Endothelial cell of umbilical vein (primary cell): ENCODE results near the gene RSBN1. TPM values are rescaled to one million over a fixed set of nuclear protein-coding genes. Genes with fewer than 3 reads are reported as not detected.

Experiments
- BruUV-seq: library from RNA; stranded (reverse); fragments of 400-500 nt; replicated peaks from 2 replicates; lab custom pipeline; 2021; lab: Mats Ljungman, UMichigan
- CTCF ChIA-PET: fragments of 300-600, 350-600 bp; sonication (Branson Sonifier 250); formaldehyde crosslinking; loops from one replicate; lab custom pipeline; 2021; ENCODE audit warnings: antibody characterized with exemption, inconsistent platforms; lab: Charles Lee
- POLR2A ChIA-PET: fragments of 300-600, 350-600 bp; sonication (Branson Sonifier 250); formaldehyde crosslinking; loops from one replicate; lab custom pipeline; 2021; ENCODE audit warnings: antibody characterized with exemption, inconsistent platforms; lab: Charles Lee
- DNase-seq: peaks from one replicate; pipeline ENCODE4 v3.0.0-alpha.2; 2011; ENCODE audit warnings: low read depth, low spot score
- FAIRE-seq: peaks from 2 replicates; lab custom pipeline; 2011; peaks lifted over from hg19 to GRCh38; lab: Jason Lieb, UNC
- H2AFZ ChIP-seq: 2 replicates; pipeline ENCODE4 v1.6.0; 2012; ENCODE audit warnings: low read depth, low read length, control low read depth, inconsistent platforms
- H3K27ac ChIP-seq: 2 replicates; pipeline ENCODE4 v1.5.1; 2011; ENCODE audit warnings: low read depth, mild to moderate bottlenecking, control low read depth, low read length, moderate library complexity; ENCODE audit not compliant: insufficient read depth
- H3K27me3 ChIP-seq, 2 experiments: 2 replicates each; pipeline versions ENCODE4 v1.6.0 to v1.6.1; 2011; ENCODE audit warnings: low read length in 2 of 2, mixed read lengths in 1 of 2; ENCODE audit not compliant: control insufficient read depth in 2 of 2, insufficient read depth in 2 of 2
- H3K36me3 ChIP-seq, 2 experiments: 2 replicates in 1 of 2; 3 replicates in 1 of 2; pipeline ENCODE4 v1.5.1; 2011; ENCODE audit warnings: low read length in 2 of 2, mild to moderate bottlenecking in 1 of 2, moderate library complexity in 1 of 2; ENCODE audit not compliant: control insufficient read depth in 2 of 2, insufficient read depth in 2 of 2; ENCODE audit errors: extremely low read depth in 1 of 2
- H3K4me1 ChIP-seq: 3 replicates; pipeline ENCODE4 v1.5.1; 2011; ENCODE audit warnings: mild to moderate bottlenecking, low read length; ENCODE audit not compliant: control insufficient read depth, insufficient read depth; ENCODE audit errors: extremely low read depth
- H3K4me2 ChIP-seq: 2 replicates; pipeline ENCODE4 v1.6.1; 2011; ENCODE audit warnings: low read length, control low read depth, mixed read lengths; ENCODE audit not compliant: insufficient read depth
- H3K4me3 ChIP-seq, 3 experiments: fragments of 200-600 bp in 1 of 3; sonication (generic), shearing (Covaris generic) in 1 of 3; replicated peaks in 1 of 3; 2 replicates each; pipeline ENCODE4 v1.5.1; 2011 to 2016; ENCODE audit warnings: control low read depth in 3 of 3, low read length in 3 of 3, mild to moderate bottlenecking in 2 of 3, inconsistent platforms in 1 of 3, low read depth in 1 of 3, moderate library complexity in 1 of 3; ENCODE audit not compliant: insufficient read depth in 1 of 3
- H3K79me2 ChIP-seq: 2 replicates; pipeline ENCODE4 v1.6.0; 2012; ENCODE audit warnings: low read length, inconsistent platforms; ENCODE audit not compliant: control insufficient read depth, insufficient read depth
- H3K9ac ChIP-seq: replicated peaks from 2 replicates; pipeline ENCODE3; 2011; ENCODE audit warnings: low read length, control low read depth; ENCODE audit not compliant: insufficient read depth; ENCODE audit errors: extremely low read depth
- H3K9me1 ChIP-seq: replicated peaks from 3 replicates; pipeline ENCODE4 v1.6.0; 2011; ENCODE audit warnings: mild to moderate bottlenecking, low read length; ENCODE audit not compliant: control insufficient read depth, insufficient read depth; ENCODE audit errors: extremely low read depth
- H3K9me3 ChIP-seq: replicated peaks from 2 replicates; pipeline ENCODE4 v1.5.1; 2012; ENCODE audit warnings: low read length, inconsistent platforms; ENCODE audit not compliant: control insufficient read depth, insufficient read depth
- H4K20me1 ChIP-seq: replicated peaks from 2 replicates; pipeline ENCODE3; 2011; ENCODE audit warnings: mild to moderate bottlenecking, low read length; ENCODE audit not compliant: control insufficient read depth, insufficient read depth; ENCODE audit errors: extremely low read depth
- EZH2 ChIP-seq: IDR thresholded peaks from 2 replicates; pipeline ENCODE4 v1.6.1; 2012; ENCODE audit warnings: borderline replicate concordance, low read depth, mild to moderate bottlenecking, moderate library complexity, low read length, inconsistent platforms; ENCODE audit not compliant: severe bottlenecking
- FOS ChIP-seq: IDR thresholded peaks from 2 replicates; pipeline ENCODE4 v1.6.1; 2011; ENCODE audit warnings: mild to moderate bottlenecking, low read length, moderate library complexity, borderline replicate concordance; ENCODE audit not compliant: insufficient read depth
- GATA2 ChIP-seq: IDR thresholded peaks from 2 replicates; pipeline ENCODE4 v1.7.0; 2011; ENCODE audit warnings: low read depth, mild to moderate bottlenecking, moderate library complexity, mixed read lengths, low read length; ENCODE audit not compliant: insufficient read length, insufficient read depth
- JUN ChIP-seq: IDR thresholded peaks from 2 replicates; pipeline ENCODE4 v1.6.1; 2011; ENCODE audit warnings: borderline replicate concordance, low read depth; ENCODE audit not compliant: insufficient read length, insufficient read depth
- MYC ChIP-seq: IDR thresholded peaks from one replicate; pipeline ENCODE4 v1.6.1; 2011; ENCODE audit warnings: mild to moderate bottlenecking, low read depth, low read length
- POLR2A ChIP-seq: IDR thresholded peaks from 2 replicates; pipeline ENCODE4 v1.6.1; 2012; ENCODE audit warnings: low read depth, mild to moderate bottlenecking, control low read depth, low read length
- POLR2AphosphoS5 ChIP-seq: IDR thresholded peaks from 2 replicates; pipeline ENCODE4 v1.6.1; 2012; ENCODE audit warnings: low read depth, mild to moderate bottlenecking, control low read depth, low read length, moderate library complexity; ENCODE audit not compliant: insufficient read depth
- dilution Hi-C: fragments of 300-500 bp; cut with MboI; formaldehyde crosslinking; loops from one replicate; pipeline ENCODE4 v1.15.0; 2019; ENCODE audit warnings: low sequenced_read_pairs; ENCODE audit not compliant: extremely low pct_ligation_motif_present
- intact Hi-C: fragments of 100-400 bp; cut with micrococcal nuclease; formaldehyde crosslinking; loops from one replicate; pipeline ENCODE4 v1.10.0; 2022
- polyA plus RNA-seq, 4 experiments: library from polyadenylated mRNA; depleted of rRNA in 3 of 4; stranded (reverse) in 3 of 4; unstranded in 1 of 4; fragments of >200 nt; gene quantifications; 2 replicates each; pipeline versions ENCODE4 v1.2.1 to v1.2.3, GENCODE V29; 2011 to 2012; ENCODE audit warnings: missing spikeins in 1 of 4
- total RNA-seq: library from RNA; stranded (reverse); gene quantifications from 2 replicates; pipeline ENCODE4 v1.2.3, GENCODE V29; 2021
- TF ChIP-seq, protein P1 (sequence below): IDR thresholded peaks from 2 replicates; pipeline ENCODE4 v1.6.1; 2011; ENCODE audit not compliant: insufficient read depth, insufficient read length
- TF ChIP-seq, protein P2 (sequence below), 2 donors: IDR thresholded peaks; 1 replicate in 1 of 2; 2 replicates in 1 of 2; pipeline ENCODE4 v1.5.1; 2011; ENCODE audit warnings: low read length in 2 of 2, mild to moderate bottlenecking in 2 of 2, moderate library complexity in 2 of 2, control low read depth in 1 of 2, inconsistent platforms in 1 of 2, low read depth in 1 of 2; ENCODE audit not compliant: insufficient read depth in 1 of 2; ENCODE audit errors: extremely low read depth in 1 of 2

RSBN1 gene
- total and polyA plus RNA-seq, 2 donors (not counting 3 experiments of a cell fraction or from before 2014, with no cell fraction given), result 4.0 to 13.4 TPM

GRCh38 chr1:113763661-113764060, 48.6 kb downstream of the RSBN1 start:
- no TSS peak for BruUV-seq
- no peak for DNase-seq
- Histone ChIP-seq H3K4me2 (no peak overlapping the region), H3K4me1 (peaks cover 8% of the 10 kb centered on the region), H3K9me3 (no peaks in the 10 kb centered on the region), H3K9ac (no peak overlapping the region), H3K9me1 (no peaks in the 10 kb centered on the region), H4K20me1 (no peaks in the 10 kb centered on the region), H3K79me2 (peaks cover under 1% of the 10 kb centered on the region), H3K27me3 (no peaks in the 10 kb centered on the region), H3K27ac (no peak overlapping the region), H2AFZ (no peak overlapping the region), H3K4me3 (no peak overlapping the region), H3K36me3 (peaks cover 3 to 13% of the 10 kb centered on the region in 2 experiments)
- dilution Hi-C loops, result no loop called here
- CTCF ChIA-PET, result interaction anchor here (1.0 kb wide), 2 partner anchors 22 to 519 kb away, joined by 3 read pairs; no protein-coding TSS in a partner anchor
- intact Hi-C loops, result no loop called here
- TF ChIP-seq POLR2AphosphoS5, result no peak
- TF ChIP-seq GATA2, result no peak
- TF ChIP-seq, protein P1, sequence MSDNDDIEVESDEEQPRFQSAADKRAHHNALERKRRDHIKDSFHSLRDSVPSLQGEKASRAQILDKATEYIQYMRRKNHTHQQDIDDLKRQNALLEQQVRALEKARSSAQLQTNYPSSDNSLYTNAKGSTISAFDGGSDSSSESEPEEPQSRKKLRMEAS, result no peak
- TF ChIP-seq POLR2A, result no peak
- TF ChIP-seq JUN, result no peak
- no peak for TF ChIP-seq FOS
- TF ChIP-seq EZH2, result no peak
- no peak for TF ChIP-seq MYC
- TF ChIP-seq, protein P2, sequence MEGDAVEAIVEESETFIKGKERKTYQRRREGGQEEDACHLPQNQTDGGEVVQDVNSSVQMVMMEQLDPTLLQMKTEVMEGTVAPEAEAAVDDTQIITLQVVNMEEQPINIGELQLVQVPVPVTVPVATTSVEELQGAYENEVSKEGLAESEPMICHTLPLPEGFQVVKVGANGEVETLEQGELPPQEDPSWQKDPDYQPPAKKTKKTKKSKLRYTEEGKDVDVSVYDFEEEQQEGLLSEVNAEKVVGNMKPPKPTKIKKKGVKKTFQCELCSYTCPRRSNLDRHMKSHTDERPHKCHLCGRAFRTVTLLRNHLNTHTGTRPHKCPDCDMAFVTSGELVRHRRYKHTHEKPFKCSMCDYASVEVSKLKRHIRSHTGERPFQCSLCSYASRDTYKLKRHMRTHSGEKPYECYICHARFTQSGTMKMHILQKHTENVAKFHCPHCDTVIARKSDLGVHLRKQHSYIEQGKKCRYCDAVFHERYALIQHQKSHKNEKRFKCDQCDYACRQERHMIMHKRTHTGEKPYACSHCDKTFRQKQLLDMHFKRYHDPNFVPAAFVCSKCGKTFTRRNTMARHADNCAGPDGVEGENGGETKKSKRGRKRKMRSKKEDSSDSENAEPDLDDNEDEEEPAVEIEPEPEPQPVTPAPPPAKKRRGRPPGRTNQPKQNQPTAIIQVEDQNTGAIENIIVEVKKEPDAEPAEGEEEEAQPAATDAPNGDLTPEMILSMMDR (IDR thresholded peaks at IDR 0.05; ENCODE audit: extremely low read depth in 1 of 2, insufficient read depth in 1 of 2, low read depth in 1 of 2, low read length in 2 of 2), result no peak
- FAIRE-seq, result no peak
- POLR2A ChIA-PET, result no interaction called here
